Measurements from ENCODE around the gene PHKG2.

PHKG2 gene

DNA sequence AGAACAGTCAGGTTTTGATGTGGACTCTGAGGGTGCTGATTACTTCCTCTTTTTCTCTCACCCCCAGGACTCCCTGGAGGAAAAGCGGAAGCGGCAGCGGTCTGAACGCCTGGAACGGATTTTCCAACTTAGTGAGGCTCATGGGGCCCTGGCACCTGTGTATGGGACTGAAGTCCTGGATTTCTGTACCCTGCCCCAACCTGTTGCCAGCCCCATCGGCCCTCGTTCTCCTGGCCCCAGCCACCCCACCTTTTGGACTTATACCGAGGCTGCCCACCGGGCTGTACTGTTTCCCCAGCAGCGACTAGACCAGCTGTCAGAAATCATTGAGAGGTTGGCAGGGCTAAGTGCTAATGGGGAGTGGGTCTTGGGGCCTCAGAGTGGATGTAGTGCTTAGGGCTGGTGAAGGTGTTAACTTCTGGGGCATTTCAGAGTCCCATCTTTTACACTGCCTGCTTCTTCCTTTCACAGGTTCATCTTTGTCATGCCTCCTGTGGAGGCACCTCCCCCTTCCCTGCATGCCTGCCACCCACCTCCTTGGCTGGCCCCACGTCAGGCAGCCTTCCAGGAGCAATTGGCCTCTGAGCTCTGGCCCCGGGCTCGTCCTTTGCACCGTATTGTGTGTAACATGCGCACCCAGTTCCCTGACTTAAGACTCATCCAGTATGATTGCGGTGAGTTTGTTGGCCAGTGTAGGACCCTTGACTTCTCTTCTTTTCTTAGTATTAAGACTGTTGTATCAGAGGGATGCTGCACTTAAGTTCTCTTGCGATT is 19.1 kb upstream of the PHKG2 start:
- DNase-seq, result no peak

DNA sequence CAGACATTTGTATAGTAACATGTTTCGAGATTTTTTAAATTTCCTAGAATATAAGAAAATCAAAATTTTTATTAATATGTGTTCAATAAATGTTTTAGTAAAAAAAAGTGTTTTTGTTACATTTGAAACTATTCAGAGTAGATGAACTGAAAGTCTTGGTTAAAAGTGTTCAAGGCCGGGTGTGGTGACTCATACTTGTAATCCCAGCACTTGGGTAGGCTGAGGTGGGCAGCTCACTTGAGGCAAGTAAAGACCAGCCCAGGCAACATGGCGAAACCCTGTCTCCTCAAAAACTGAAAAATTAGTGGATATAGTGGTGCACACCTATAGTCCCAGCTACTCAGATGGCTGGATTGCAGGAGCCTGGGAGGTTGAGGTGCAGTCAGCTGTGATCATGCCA is 16.8 kb upstream of the PHKG2 start:
- no peak for DNase-seq

- DNase-seq, result no peak
Observed at GRCh38 chr16:30736995-30737793, 11.0 kb upstream of the PHKG2 start.

DNA sequence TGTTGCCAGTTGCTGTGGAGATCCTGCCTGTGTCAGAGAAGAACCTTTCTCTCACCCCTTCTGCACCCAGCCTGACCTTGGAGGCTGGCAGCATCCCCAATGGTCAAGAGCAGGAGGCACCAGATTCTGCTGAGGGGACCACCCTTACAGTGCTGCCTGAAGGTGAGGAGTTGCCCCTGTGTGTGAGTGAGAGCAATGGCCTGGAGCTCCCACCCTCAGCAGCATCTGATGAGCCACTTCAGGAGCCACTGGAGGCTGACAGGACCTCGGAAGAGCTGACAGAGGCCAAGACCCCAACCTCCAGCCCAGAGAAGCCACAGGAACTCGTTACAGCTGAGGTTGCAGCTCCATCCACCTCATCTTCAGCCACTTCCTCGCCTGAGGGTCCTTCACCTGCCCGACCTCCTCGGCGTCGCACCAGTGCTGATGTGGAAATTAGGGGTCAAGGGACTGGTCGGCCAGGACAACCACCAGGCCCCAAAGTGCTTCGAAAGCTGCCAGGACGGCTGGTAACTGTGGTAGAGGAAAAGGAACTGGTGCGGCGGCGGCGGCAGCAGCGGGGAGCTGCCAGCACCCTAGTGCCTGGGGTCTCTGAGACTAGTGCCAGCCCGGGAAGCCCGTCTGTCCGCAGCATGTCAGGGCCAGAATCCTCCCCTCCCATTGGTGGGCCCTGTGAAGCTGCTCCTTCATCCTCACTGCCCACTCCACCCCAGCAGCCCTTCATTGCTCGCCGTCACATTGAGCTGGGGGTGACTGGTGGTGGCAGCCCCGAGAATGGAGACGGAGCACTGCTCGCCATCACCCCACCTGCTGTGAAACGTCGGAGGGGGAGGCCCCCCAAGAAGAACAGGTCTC is 10.2 kb upstream of the PHKG2 start:
- DNase-seq, result no peak

DNA sequence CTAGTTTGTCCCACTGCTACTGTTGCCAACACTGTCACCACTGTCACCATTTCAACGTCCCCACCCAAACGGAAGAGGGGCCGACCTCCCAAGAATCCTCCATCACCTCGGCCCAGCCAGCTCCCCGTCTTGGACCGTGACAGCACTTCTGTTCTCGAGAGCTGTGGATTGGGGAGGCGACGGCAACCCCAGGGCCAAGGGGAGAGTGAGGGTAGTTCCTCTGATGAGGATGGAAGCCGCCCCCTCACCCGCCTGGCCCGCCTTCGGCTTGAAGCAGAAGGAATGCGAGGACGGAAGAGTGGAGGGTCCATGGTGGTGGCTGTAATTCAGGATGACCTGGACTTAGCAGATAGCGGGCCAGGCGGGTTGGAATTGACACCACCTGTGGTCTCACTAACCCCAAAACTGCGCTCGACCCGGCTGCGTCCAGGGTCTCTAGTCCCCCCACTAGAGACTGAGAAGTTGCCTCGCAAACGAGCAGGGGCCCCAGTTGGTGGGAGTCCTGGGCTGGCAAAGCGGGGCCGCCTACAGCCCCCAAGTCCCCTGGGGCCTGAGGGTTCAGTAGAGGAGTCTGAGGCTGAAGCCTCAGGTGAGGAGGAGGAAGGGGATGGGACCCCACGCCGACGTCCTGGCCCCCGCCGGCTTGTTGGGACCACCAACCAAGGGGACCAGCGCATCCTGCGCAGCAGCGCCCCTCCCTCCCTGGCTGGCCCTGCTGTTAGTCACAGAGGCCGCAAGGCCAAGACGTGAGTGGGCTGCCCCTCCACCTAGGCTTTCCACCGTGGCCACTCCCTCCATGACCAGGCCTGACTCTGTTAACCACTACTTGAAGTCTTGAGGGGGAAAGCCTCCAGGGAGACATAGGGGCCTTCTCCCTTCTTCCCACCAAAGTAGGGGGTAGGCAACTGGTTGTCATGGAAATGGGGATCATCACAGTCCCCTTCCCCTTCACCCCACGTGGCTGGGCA is 9.0 kb upstream of the PHKG2 start:
- DNase-seq, result no peak

GRCh38 chr16:30740364-30741251 is 7.6 kb upstream of the PHKG2 start:
- DNase-seq, result no peak

GRCh38 chr16:30741461-30741914 is 6.7 kb upstream of the PHKG2 start:
- no peak for DNase-seq

- DNase-seq, result no peak
Observed at GRCh38 chr16:30743716-30744115, 4.5 kb upstream of the PHKG2 start.

DNA sequence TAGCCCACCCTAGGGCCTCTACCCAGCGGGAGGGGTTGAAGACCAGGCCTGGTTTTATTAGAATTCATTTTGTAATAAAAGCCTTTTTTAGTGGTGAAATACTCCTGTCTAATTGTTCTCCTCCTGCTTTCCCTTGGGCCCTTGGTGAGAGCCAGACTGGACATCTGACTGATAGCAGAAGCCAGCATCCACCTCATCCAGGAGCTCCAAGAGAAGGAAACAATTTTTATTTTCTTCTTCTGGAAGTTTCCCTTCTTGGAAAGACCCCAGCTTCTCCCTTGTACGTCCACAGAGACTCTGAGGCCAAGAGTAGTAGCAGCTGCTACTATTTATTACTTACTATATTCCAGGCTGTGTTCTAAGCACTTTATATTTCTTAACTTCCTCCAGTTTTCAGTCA is 4.0 kb upstream of the PHKG2 start:
- DNase-seq, result no peak

DNA sequence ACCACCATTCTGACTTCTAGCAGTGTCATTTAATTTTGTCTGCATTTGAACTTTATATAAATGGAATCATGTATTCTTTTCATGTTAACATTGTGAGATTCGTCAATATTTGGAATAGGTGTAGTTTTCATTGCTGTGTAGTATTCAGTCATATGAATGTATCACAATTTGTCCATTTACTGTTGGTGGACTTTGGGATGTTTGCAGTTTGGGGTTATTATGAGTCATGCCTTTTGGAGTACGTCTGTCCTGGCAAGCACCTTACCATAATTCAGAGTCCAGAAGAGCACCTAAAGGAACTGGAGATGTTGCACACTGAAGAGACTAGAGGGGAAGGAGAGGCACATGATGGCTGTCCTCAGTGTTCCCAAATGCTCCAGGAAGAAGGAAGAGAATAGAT is 3.1 kb upstream of the PHKG2 start:
- DNase-seq, result no peak

DNA sequence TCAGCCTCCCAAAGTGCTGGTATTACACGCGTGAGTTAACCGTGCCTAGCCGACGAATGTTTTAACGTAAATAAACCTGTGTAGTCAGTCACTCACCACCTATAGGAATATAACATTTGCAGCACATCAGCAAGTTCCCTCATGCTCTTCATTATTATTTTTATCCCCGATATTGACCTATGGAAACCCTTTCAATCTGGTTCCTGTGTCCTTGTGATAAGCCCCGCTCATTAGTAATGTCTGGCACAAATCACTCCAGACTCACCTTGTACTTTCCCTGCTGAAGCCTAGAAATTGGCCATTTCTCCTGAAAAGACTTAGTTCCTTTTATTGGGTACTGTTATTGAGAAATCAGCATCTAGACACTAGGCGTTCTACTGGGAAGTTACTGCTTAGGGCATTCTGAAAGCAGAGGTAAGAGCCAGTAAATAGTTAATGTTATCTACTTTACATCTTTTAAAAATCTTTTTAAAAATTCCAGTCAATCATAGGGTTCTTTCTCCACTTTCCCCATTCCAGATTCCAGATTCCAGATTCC is 1.5 kb upstream of the PHKG2 start:
- no peak for DNase-seq

DNA sequence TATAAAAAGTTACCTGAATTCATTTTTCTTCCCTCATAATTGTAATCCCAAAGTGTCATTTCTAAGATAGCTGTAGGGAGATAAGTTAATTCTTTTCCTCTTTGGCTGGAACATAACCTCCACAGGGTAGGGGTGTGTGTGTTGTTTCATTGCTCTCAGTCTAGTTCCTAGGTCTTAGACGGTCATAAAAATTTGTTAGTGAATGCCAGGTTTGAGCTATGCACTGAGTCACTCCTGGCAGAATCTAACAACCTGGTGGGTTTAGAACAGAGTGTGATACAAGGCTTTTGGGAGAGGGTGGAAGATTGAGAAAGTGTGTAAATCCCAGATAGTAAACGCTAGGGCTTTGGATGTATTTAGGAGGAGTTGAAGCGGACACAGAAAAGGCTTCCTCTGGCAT is 894 bp upstream of the PHKG2 start:
- no peak for DNase-seq

DNA sequence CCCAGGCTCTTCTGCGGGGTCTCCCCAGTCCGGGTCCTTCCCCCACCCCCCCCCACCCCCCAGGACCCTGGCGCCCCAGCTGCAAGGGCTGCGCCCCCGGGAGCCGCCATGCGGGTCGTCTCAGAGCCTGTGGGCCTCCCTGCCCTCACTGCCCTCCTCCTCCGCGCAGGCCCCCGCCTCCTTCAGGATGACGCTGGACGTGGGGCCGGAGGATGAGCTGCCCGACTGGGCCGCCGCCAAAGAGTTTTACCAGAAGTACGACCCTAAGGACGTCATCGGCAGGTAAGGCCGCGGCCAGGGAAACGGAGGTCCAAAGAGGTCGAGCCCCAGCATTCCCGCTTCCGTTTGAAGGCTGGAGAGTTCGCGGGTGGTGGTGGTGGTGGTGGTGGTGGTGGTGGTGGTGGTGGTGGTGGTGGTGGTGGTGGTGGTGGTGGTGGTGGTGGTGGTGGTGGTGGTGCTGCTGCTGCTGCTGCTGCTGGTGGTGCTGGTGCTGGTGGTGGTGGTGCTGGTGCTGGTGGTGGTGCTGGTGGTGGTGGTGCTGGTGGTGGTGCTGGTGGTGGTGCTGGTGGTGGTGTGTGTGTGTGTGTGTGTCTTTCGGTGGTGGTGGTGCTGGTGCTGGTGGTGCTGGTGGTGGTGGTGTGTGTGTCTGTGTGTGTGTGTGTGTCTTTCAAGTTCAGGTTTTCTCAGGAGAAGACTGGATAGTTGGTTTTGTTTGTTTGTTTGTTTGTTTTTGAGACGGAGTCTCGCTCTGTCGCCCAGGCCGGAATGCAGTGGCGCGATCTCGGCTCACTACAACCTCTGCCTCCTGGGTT is 615 bp downstream of the PHKG2 start:
- no peak for DNase-seq

GRCh38 chr16:30750201-30750600 is 2.0 kb downstream of the PHKG2 start:
- no peak for DNase-seq

- DNase-seq, result no peak
Observed at GRCh38 chr16:30750876-30751465, 2.7 kb downstream of the PHKG2 start.

DNA sequence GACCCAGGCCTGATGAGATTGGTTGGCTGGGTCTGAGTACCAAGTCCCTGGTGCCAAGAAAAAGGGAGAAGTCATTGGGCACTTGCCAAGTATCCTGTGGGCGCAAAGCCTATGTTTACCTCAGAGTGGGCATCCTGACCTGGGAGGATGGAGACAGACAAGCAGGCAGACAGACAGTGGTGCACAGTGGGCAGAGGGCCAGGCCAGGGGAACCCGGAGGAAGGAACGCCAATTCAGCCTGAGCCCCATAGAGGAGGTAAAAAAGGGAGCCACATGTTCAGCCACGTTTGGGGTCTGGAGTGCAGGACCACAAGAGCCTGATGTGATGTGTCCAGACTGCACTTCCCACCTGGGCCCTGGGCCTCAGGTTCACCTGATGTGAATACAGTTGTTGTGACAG is 5.4 kb downstream of the PHKG2 start:
- DNase-seq, result no peak

GRCh38 chr16:30755955-30756780 is 7.9 kb downstream of the PHKG2 start:
- DNase-seq, result no peak

DNA sequence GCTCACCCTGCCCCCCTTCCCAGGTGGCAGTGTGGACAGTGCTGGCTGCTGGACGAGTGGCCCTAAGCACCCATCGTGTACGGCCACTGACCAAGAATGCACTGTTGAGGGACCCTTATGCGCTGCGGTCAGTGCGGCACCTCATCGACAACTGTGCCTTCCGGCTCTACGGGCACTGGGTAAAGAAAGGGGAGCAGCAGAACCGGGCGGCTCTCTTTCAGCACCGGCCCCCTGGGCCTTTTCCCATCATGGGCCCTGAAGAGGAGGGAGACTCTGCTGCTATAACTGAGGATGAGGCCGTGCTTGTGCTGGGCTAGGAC is 8.5 kb downstream of the PHKG2 start:
- no peak for DNase-seq

DNA sequence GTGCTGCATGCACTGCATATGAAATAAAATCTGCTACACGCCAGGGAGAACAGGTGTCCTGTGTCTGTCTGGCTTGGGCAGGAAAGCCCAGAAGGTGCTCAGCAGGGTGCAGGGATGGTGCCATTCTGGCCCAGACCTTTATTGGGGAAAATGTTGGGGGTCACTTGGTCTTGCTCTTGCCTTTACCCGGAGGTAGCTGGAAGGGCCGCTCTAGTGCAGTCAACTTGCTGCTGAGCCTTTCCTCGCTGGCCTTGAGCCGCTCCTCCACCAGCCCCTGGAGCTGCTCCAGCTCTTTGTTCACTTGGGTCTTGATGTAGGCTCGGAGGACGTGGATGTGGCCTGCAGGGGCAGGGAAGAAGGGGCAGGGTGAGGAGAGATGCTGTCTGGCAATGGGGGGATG is 9.1 kb downstream of the PHKG2 start:
- no peak for DNase-seq

All from midbrain (tissue), 1 donor.